Epidermal melanocyte (primary cell): ENCODE data around the gene PHETA1.
"Not testable (repeated sequence)": the region's sequence is repeated elsewhere in the genome, so short reads cannot be mapped to it uniquely, and the experiment has no call there.

Source experiments
- DNase-seq: peaks from one replicate; pipeline ENCODE4 v3.0.0; 2011; ENCODE audit warnings: low spot score; ENCODE audit not compliant: insufficient read length

Gene PHETA1

GRCh38 chr12:111373231-111373630 lies 4.3 kb upstream of the PHETA1 start:
- not testable (repeated sequence) for DNase-seq

- no peak for DNase-seq
Measured at GRCh38 chr12:111369496-111370220, 763 bp upstream of the PHETA1 start.

GRCh38 chr12:111368291-111368787 lies 556 bp downstream of the PHETA1 start:
- DNase-seq: no peak

- DNase-seq: no peak
Measured at GRCh38 chr12:111367661-111368221, 1.2 kb downstream of the PHETA1 start.

- no peak for DNase-seq
Measured at GRCh38 chr12:111366583-111366982, 2.3 kb downstream of the PHETA1 start.

- no peak for DNase-seq
Measured at GRCh38 chr12:111366075-111366474, 2.8 kb downstream of the PHETA1 start.

DNA sequence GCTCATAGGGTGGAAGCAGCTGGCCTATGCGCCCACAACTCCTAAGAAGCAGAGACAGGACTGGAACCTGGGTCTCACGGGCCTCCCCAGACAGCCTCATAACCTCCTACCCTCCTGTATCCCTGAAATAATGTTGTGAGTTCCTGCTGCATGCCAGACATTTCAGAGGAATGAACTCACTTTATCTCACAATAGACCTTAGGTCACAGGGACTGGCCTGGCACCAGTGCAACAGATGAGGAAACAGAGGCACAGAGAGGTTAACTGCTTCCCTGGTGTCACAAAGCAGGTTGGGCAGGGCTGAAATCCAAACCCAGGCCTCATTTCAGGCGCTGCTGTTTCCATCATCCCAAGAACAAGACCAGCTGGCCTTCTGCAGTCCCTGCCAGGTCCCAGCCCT lies 5.3 kb downstream of the PHETA1 start:
- no peak for DNase-seq

DNA sequence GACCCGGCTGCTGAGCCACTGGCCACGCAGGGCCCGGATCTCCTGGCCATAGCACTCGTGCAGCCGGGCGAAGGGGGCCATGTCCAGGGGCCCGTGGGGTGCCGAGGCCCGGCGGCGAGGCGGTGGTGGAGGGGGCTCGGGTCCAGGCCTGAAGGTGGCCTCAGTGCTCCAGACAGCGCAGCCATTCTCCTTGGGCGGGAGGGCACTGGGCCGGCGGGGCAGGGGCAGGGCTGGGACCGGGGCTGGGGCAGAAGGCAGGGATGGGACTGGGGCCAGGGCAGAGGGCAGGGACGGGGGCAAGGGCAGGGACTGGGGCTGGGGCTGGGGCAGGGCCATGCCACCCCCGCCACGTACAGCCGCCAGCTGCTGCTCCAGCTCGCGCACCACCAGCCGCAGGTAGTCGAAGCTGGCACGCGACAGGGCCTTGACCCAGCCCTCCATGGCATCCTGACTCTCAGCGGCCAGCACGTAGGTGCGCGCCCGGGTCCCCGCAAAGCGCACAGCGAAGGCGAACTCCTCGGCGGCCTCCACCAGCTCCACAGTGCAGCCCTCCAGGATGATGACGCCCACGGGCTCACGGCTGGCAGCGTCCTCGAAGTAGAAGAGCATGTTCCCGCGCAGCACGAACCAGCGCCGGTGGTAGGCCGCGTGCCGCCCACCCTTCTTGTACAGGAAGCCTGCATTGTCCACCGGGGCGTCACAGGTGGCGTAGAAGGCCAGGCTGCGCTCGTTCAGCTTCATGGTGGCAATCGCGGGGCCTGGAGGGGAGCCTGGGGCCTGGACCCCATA lies 6.0 kb downstream of the PHETA1 start:
- no peak for DNase-seq

GRCh38 chr12:111361717-111362576 lies 6.9 kb downstream of the PHETA1 start:
- no peak for DNase-seq

DNA sequence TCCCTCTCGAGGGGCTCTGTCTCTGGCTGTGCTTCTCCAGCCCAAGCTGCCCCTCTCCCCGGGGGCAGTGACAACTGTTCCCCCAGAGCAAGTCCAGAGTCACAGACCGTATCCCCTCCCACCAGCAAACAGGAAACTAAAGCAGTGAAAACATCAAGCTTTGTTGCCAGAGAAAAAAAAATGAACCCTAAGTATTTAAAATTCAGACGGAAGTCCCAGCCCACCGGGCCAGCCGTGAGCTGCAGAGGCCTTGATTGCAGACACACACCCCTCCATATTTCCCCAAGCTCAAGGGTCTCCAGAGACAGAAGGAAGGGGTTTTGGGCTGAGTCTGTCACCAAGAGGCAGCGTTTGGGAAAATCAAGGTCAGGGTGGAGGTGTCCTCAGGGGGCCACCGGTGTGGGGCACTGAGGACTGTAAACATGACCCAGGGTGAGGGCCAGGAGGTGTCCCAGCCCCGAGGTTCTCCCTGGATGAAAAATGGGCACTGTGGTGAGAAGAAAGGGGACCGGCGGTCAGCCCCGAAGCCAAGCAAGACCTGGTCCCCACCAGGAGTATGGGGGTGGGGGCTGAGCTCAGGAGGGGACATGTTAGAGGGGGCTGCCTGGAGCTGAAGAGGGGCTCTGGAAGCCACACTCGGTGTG lies 7.7 kb downstream of the PHETA1 start:
- no peak for DNase-seq

DNA sequence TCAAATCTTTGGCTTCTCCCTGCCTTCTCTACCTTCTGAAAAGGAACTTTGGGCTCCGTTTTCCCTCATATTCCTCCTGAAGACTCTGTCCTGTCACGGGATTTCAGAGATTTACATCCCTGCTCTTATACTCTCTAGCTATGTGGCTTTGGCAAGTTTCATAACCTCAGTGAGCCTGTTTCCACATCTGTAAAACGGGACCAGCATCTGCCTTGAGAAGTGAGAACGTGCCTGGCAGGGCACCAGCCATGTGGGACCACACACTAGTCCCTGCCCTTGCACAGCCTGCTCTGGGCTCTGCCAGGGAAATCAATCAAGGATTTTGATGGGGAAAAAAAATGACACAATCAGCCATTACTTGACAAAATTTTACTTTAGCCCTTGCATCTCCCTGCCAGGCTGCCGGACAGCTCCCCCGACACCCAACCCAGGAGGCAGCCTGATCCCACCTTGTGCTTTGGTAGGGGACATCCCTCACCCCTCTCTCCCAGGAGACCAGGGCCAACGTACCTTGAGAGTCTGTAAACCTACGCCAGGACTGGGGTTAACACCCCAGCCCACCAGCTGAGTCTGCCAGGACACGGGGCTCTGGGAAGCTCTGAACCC lies 8.5 kb downstream of the PHETA1 start:
- no peak for DNase-seq

- DNase-seq: no peak
Measured at GRCh38 chr12:111359914-111360276, 9.0 kb downstream of the PHETA1 start.

DNA sequence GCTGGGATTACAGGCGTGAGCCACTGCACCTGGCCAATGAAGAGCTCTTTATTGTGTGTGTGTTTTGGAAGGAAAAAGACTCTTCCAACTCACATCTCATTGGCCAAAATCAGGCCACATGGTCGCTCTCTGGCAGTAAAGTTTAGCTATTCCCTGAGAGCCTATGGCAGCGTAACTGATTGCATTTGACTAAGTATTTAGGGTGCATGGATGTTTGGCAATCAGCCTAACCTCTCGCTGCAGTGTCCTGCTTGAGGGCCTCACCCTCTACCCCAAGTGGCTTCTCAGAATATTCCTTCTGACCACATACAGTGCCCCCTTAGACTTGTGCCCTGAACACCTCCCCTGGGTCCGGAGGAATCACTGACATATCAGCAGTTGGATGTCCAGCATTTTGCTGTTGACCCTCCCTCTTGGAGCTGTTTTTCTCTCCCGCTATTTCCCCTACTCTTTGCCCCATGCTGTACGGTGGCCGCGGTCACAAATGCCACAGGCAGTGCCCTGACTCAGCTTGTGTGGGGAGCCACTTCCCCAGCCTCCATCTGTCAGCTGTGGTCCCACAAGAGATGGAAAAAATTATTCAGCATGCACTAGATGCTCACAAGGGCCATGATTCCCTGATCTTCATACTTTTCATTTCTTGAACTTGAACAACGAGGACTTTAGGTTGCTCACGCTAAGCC lies 9.5 kb downstream of the PHETA1 start:
- DNase-seq: no peak

DNA sequence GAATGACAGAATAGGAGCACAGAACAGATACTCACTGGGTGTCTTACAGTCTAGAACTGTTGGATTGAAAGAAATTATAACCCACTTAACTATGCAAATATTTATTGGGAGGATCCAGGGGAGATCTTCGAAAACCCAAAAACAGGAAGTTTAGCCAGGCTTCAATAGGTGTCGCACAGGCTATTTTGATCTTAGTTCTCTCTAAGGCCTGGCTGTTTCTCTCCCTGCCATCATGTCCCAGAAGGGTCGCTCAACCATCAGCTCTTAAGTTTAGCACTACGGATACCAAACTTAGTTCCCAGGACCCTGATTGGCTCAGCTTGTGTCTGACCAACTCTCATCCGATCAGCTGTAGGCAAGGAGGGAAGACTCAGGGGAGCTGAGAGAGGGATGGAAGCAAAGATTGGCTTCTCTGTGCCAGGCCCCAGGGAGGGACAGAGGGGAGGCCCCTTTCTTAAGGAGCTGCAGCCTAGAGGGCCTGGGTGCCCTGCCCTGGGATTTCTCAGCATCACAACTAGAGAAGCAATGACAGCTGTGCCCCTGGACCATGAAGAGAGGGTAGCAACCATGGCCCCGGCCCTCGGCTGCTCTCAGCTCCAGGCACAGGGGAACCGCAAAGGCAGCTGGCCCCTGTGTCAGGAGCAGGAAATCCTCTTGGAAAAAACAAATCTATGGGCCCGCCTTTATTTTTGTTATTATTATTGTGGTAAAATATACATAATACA lies 13.5 kb downstream of the PHETA1 start:
- DNase-seq: no peak

DNA sequence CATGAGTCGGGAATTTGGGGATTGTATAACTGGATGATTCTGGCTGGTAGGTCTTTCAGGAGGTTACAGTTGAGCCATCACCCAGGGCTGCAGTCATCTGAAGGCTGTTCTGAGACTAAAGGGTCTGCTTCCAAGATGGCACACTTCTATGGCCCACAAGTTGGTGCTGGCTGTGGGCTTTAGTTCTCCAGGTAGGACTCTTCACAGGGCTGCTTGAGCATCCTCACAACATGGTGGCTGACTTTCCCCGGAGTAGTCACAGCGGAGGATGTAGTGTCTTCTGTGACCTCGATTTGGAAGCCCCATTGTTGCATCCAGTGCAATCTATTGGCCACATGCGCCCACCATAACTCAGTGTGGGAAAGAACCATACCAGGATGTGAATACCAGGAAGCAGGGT lies 14.4 kb downstream of the PHETA1 start:
- no peak for DNase-seq

DNA sequence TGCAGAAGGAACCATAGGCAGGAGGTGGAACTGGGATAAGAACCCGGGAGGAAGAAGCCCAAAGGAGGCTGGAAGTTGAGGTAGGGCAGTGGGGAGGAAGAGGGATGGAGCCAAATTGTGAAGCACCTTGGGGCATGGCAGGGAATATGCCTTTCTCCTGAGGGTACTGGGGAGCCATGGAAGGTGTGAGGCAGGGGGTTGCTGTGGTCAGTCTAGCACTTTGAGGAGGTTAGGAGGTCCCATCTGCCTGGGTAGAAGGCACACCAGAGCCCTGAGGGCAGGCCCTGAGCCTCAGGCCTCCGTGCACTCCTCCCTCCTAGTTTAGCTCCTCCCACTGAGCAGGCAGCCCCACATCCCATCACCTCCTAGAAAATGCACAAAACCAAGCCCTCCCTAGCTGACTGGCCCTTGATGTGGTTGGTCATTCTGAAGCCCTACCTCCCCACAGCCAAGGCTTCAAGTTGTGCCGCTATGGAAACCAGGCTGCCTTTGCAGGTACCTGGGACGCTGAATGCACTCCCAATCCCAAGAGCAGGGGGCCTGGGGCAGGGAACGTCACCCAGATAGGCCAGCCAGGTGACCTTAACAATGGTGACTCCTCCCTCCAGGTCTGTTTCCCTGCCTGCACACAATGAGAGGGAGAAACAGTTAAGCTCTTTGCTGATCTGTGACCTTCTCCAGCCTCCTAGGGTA lies 15.1 kb downstream of the PHETA1 start:
- DNase-seq: no peak

DNA sequence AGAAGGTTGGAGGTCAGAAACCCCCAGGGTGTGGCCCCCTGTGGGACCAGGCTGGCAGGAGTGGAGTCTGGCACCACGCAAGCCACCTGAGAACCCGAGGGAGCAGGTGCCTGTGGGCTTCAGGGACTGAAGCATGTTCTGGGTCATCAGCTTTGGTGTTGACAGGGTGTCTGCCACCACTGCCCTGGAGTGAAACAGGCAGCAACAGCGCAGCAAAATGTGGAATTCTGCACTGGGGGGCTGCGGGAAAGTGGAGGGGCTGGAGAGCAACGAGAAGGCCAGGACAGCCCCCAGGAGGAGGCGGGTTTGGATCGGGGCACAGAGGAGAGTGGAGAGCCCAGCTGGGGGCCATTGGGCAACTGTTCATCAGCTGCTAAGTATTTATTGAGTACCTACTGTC lies 15.9 kb downstream of the PHETA1 start:
- no peak for DNase-seq

DNA sequence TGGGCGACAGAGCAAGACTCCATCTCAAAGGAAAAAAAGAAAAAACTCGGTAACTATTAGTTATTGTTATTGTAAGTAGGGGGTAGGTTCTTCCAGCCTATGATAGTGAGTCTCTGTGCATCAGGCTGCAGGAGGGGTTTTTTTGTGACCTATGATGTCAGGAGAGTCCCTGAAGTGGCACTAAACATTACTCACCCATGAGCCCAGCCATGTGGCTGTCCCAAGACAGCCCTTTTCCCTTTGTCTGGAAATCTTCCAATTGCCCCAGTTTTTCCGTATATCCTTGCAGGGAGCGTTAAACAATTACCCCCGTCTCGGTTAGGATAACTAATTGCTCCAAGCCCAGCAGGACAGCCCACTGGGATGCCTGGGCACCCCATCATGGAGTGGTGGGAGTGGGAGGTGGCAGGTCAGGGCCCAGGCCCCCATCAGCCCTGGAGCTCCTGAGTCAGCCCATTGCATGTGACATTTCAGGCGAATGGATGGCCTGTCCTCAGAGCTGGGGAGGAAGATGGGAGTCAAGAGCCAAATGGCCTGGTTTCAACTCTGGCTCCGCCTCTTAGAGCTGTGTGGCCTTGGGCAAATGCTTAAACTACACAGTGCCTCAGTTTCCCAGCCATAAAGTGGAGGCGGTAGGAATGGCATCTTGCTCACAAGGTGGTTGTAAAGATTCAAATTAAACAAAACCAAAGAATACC lies 16.4 kb downstream of the PHETA1 start:
- DNase-seq: no peak
